IMR-90 (cell line): ENCODE measurements around the gene SNX30.

Experiments used
- BHLHE40 ChIP-seq: fragments of 150-350 bp; IDR thresholded peaks from 2 replicates; pipeline ENCODE4 v1.6.1; 2016; ENCODE audit warnings: mild to moderate bottlenecking, low read depth, low read length
- CTCF ChIP-seq: conservative IDR thresholded peaks from 2 replicates; pipeline ENCODE4 v1.5.1; 2012; ENCODE audit warnings: mild to moderate bottlenecking, low read depth, low read length, improper control_type of control experiment
- FOS ChIP-seq: fragments of 150-350 bp; IDR thresholded peaks from 2 replicates; pipeline ENCODE4 v1.6.1; 2016; ENCODE audit warnings: low read depth, low read length
- NFE2L2 ChIP-seq: fragments of 150-350 bp; IDR thresholded peaks from 2 replicates; pipeline ENCODE4 v1.6.1; 2016; ENCODE audit warnings: low read depth, mild to moderate bottlenecking, low read length
- POLR2A ChIP-seq: IDR thresholded peaks from 2 replicates; pipeline ENCODE4 v1.6.1; 2012; ENCODE audit warnings: mild to moderate bottlenecking, low read depth, low read length
- RAD21 ChIP-seq: IDR thresholded peaks from 2 replicates; pipeline ENCODE4 v1.6.1; 2012; ENCODE audit warnings: low read length, improper control_type of control experiment
- RFX5 ChIP-seq: IDR thresholded peaks from 2 replicates; pipeline ENCODE4 v1.8.0; 2012; ENCODE audit warnings: low read depth, mild to moderate bottlenecking, low read length, moderate library complexity
- SMC3 ChIP-seq: fragments of 150-350 bp; IDR thresholded peaks from 2 replicates; pipeline ENCODE4 v1.6.1; 2016; ENCODE audit warnings: low read depth, mild to moderate bottlenecking, antibody characterized with exemption, low read length, moderate library complexity
- USF2 ChIP-seq: fragments of 150-350 bp; IDR thresholded peaks from 2 replicates; pipeline ENCODE4 v1.6.1; 2017; ENCODE audit warnings: mild to moderate bottlenecking, antibody characterized with exemption, low read length, low read depth

- TF ChIP-seq POLR2A (no peak), CTCF (no peak), RFX5 (no peak), SMC3 (no peak), USF2 (no peak), NFE2L2 (no peak), FOS (no peak), BHLHE40 (no peak), RAD21 (no peak)
These were observed 148.3 kb downstream of the SNX30 start for GRCh38 chr9:112898872-112899311.
